Uterus (tissue), 2 donors: Measurements from ENCODE around the gene ATP8B3.

Source experiments
- POLR2A ChIP-seq, 2 donors: fragments of 450-650 bp; IDR thresholded peaks; one replicate each; pipeline ENCODE4 v1.6.1; 2016; ENCODE audit warnings: antibody characterized with exemption in 2 of 2, mild to moderate bottlenecking in 1 of 2, moderate library complexity in 1 of 2
- TF ChIP-seq, protein P1 (sequence below), 4 experiments: fragments of 200-600 bp in 2 of 4; fragments of 450-650 bp in 2 of 4; sonication (generic) in 2 of 4; IDR thresholded peaks; one replicate each; pipeline ENCODE4 v1.5.1; 2016 to 2019; ENCODE audit warnings: antibody characterized with exemption in 4 of 4, mild to moderate bottlenecking in 2 of 4, moderate library complexity in 1 of 4

DNA sequence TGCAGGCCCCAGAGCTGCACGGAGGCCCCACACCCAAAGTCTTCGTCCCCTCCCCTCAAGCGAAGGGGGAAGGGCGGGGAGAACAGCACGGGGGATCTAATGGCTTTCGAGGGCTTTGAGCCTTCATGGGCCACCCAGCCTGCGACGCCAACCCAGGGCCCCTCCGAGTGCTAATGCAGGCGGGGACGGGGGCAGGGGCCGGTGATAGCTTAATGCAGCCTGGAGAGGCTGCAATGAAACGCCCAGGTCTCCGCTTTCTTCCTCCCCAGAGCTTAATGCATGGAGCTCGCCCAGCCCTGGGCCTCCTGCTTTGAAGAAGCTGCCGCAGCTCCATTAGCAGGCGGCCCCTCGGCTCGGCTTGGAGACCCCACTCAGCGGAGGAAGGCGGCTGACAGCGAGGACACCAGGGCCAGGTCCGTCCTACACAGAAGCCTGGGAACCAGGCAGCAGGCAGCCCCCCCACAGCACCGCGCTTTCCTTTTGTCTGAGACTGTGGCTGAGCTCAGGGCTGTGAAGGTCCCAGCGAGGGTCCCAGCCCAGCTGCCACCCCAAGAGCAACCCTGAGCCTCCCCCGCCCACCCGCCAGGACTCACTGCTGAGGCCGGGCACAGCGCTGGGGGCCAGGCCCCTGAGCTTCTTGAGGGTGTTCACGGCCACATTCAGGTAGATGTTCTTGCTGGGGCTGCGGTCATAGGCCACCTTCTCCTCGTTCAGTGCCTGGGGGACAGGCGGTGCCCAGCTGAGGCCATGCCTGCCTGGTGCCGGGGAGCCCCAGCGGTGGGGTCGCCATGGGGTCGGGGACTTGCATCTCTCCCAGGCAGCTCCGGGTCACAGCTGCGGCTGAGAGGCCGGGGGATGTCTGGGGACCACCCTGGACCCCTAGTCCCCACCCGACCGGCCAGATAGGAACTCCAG is 7.5 kb upstream of the ATP8B3 start:
- TF ChIP-seq, protein P1, sequence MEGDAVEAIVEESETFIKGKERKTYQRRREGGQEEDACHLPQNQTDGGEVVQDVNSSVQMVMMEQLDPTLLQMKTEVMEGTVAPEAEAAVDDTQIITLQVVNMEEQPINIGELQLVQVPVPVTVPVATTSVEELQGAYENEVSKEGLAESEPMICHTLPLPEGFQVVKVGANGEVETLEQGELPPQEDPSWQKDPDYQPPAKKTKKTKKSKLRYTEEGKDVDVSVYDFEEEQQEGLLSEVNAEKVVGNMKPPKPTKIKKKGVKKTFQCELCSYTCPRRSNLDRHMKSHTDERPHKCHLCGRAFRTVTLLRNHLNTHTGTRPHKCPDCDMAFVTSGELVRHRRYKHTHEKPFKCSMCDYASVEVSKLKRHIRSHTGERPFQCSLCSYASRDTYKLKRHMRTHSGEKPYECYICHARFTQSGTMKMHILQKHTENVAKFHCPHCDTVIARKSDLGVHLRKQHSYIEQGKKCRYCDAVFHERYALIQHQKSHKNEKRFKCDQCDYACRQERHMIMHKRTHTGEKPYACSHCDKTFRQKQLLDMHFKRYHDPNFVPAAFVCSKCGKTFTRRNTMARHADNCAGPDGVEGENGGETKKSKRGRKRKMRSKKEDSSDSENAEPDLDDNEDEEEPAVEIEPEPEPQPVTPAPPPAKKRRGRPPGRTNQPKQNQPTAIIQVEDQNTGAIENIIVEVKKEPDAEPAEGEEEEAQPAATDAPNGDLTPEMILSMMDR (IDR thresholded peaks at IDR 0.05), result no peak
- TF ChIP-seq POLR2A (IDR thresholded peaks at IDR 0.05), result no peak
